NCI-H748 (cell line): Measurements from ENCODE around the gene SLC6A13.

Experiments used
- DNase-seq: peaks from one replicate; lab custom pipeline; 2025; ENCODE audit not compliant: unreplicated experiment; lab: John Stamatoyannopoulos, UW

SLC6A13 gene

DNA sequence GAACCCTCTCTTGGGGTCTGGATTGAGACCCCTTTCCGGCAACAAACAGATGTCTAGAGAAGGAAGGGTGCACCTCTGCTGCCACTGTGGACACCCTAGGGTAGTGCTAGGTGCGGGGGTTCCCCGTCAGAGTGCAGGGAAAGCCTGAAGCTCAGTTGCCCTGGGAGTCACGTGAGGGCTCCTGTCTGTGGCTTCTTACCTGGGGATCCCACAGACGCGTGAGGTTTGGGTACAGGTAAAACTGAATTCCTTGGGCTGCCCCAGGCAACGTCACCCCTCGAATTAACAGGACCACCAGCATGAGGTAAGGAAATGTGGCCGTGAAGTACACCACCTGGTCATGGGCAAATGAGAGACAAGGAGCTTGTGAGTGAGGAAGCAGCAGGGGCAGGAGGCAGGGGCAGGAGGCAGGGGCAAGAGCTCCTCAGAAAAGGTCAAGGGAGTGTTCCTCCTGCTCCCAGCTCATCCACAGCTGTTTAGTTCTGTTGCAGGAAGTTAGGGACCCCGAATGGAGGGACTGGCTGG lies 27.7 kb downstream of the SLC6A13 start:
- no peak for DNase-seq

GRCh38 chr12:234019-234418 lies 28.6 kb downstream of the SLC6A13 start:
- DNase-seq: no peak

DNA sequence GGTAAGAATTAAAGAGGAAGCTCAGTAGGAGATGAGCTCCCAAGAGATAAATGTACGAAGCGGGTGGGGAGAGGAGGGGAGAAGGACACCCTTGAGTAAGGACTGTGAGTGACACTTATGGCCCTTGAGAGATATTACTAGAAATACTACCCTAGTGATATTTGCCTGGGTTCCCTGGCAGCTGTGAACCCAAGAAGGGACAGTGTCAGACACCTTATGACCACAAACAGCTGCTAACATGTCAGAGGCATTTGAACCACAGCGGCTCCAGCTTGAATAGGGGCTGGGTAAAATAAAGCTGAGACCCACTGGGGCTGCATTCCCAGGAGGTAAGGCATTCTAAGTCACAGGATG lies 29.0 kb downstream of the SLC6A13 start:
- DNase-seq: no peak

GRCh38 chr12:232731-233614 lies 29.7 kb downstream of the SLC6A13 start:
- DNase-seq: no peak

GRCh38 chr12:230925-231671 lies 31.5 kb downstream of the SLC6A13 start:
- DNase-seq: no peak

DNA sequence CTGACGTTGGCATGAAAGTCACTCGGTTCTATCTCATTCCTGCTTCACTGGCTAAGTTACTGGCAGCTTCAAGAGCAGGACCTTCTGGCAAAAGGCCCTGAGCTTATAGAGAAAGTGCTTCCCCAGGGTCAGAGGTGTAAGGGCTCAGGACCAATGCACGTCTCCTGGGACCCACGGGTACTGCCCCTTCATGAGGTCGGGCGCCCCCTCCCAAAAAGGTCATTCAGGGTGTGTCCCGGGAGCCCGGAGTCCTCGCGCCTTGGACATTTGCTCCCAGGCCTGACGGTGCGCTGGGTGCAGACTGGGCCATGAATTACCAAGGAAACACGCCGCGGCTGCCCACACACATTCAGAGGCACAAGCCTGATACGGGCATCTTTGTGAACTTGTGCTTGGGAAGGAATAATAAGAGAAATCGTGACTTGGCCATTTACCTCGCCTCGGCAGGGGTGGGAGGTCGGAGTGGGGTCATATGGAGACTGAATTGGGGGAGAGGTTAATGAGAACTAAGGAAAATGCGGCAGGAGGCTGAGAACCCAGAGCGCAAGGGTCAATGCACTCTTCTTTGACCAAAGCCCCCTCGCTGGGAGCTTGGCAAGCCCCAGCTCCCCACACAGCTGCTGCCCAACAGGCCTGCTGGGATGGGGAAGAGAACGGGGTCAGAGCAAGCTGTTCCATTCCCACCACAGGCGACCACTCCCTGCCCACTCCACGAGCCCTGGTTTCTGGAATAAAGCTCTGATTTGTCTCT lies 33.0 kb downstream of the SLC6A13 start:
- no peak for DNase-seq

DNA sequence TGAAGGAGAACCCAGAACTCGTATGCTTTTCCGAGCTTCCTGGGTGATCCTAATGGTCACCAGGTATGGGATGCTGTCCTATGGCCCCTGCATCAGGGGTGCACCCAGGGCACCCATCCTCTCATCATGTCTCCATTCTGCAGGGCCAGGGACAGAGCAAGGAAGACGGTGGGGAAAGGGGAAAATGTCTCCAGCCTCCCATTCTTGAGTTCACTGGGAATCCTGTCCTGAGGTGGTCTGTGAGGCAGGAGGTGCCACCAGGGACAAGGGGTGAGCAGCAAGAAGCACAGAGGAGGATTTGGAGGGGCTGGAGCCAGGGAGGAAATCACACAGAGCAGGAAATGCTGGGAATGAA lies 33.8 kb downstream of the SLC6A13 start:
- DNase-seq: no peak

GRCh38 chr12:227923-228845 lies 34.5 kb downstream of the SLC6A13 start:
- DNase-seq: no peak

DNA sequence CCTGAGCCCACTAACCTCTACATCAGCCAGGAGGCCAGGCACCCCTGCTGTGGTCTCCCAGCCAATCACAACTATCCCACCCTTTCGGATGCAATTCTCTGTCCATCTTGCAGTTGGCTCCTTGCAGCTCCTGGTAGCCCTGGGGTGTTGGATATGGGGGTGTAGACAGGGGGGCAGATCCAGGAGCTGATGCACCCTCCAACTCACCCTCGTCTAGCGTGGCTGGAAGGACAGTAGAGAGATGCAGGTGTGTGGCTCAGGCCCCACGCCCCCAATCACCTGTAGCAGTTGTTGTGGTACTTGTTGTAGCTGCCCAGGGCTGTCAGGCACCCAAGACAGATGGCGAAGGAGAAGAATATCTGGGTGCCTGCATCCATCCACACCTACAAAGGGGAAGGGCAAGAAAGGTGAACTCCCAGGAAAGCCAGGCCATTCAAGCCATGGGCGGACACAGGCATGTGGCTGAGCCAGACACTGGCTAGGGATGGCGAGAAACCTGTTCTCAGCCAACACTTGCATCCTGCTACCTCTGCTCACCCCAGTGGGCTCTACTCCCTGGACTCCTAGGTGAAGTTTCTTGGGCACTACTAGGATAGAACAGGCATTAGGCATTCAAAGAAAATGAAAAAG lies 35.2 kb downstream of the SLC6A13 start:
- DNase-seq: no peak

DNA sequence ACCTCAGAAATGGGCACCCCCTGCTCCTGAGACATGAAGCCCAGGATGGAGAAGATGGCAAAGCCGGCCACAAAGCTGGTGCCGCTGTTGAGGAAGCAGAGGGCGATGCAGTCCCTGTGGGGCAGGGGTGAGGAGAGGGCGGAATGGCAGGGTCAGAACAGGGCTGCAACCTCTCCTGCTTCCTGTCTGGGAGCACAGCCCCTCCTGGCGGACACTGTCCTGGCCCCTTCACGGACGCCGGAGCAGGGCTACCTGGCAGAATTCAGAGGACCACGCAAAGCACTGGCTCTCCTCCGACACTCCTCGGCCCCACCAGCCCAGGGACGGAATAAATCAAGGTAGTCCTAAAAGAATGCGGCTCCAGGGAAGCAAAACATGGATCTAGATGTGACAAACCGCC lies 36.2 kb downstream of the SLC6A13 start:
- no peak for DNase-seq

GRCh38 chr12:225012-225411 lies 37.6 kb downstream of the SLC6A13 start:
- no peak for DNase-seq

- no peak for DNase-seq
Observed at GRCh38 chr12:224330-224729, 38.3 kb downstream of the SLC6A13 start.

DNA sequence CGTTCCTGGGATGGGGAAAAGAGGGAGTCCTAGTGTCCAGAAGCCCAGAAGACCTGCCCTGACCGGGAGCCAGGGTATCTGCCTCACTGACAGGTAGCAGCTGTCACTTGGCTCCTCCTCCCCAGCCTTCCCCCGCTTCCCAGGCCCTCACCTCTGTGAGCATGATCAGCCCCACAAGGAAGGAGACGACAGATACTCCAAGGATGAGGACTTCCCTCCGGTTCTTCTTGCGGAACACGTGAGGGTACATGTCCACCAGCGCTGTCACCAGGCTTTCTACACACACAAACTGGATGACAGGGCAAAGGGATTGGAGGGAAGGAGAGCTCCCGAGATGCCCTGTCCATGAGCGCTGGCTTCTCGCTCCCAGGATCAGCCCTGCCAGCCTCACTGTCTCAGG lies 38.8 kb downstream of the SLC6A13 start:
- DNase-seq: no peak

DNA sequence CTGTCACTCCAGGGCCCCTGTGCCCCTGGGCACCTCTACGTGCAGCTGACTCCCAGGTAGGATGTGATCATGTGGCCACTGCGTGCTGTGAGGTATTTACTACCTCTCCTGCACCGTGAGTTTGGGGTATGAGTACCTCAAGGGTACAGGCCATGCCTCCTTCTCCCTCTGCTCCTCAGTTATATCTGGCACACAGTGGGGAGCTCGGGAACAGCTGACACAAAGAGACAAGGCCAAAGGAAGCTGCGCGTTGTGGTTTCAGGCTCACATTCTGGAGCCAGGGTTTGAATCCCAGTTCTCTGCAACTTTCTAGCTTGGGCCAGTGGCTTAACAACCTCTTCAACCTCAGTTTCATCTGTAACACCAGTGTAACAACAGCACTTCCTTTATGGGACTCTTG lies 40.9 kb downstream of the SLC6A13 start:
- DNase-seq: no peak

DNA sequence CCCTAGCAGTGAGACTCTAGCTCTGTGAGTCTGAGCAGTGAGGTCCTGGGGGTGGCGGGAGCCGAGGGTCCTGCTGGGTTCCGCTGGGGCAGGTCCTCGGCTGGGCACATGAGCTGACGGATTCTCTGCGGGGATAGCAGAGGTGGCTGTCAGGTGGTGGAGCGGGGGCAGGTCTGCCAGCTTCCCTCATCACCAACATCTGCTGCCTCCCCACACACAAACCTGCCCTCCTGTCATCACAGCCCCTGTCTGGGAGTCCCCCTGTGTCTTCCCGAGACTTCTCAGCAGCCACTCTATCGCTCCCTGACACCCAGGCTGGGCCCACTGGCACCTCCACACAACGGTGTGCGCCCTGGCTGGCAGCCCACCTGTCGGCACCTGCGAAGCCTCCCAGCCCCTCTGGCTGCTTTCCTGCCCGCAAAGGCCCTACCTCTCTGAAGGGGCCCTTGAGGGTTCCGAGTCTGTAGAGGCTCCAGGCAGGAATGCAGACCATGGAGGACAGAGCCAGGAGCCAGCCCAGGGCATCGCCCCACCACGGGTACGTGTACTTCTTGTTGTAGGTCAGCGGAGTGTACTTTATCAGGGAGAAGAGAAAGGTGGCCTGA lies 41.6 kb downstream of the SLC6A13 start:
- no peak for DNase-seq

DNA sequence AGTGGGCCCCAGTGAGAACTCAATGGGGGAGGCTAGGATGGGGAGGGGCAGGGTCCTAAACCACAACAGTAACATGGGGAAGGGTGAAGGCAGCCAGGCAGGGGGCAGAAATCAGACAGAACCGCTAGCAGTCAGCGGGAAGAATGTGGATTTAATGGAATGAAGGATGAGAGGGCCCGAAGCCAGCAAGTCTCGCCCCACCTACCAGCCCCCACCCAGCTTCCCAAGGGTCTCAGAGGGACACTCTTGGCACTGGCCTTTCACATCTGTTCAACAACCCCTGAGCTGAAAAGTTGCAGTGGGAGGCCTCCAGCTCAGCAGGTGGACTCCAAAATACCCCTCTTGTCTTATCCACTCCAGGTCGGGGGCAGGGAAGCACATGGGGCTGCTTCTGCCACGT lies 42.1 kb downstream of the SLC6A13 start:
- DNase-seq: no peak

DNA sequence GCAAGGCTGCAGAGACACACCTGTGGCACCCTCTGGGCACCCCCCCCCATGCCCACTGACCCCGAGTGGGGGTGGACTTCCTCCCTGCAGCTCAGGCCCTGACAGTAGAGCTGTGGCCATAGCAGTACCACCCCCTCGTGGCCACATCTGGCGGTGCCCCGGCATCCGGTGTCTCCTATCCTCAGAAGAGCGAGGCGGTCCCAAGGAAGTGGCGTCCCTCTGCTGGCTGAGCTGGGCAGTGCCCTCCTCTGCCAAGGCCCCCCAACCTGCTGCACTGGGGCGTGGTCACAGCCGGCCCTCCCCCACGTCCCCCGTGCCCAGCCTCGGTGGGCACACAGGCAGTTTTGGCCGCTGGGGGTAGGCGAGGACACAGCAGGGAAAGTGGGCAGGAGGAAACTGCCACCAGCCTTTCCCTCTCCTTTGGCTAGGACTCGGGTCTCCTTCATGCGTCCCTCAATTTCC lies 42.7 kb downstream of the SLC6A13 start:
- DNase-seq: peak; percentile 64

DNA sequence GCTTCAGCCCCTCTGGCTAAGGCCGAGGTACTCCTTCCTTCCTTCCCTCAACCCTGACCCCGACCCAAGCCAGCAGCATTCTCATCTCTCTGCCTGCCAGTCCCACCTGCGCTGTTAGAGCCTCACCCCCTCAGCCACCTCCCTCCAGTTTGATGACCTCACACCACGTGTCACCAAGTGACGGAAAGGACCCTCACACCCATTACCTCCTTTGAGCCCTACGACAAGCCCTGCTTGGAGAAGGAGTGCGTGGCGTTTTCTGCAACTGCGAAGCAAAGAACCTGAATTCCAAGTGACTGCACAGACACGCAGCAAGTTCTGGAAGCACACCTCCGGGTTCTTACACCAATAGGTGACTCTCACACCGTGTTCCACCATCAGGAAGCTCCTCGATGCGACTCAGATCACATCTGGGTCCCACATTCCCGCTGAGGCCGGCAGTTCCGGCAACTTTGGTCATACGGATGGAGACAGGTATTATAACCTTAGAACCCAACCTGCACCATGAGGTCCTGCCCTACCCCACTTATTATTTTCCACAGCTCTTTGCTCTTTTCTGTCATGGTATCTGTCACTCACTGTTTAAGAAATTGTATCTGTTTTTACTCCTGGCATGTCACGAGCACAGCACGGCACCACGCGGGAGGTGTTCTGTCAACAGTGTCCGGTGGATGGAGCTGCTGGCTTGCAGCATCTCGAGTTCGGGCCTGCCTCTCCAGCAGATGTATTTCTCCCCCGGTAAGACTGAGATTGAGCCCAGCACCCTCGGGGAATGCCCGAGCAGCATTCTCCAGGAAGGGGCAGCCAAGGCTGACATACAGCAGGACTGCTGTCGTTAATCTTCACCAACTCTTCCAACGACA lies 43.7 kb downstream of the SLC6A13 start:
- DNase-seq: no peak

- no peak for DNase-seq
Observed at GRCh38 chr12:218221-218620, 44.4 kb downstream of the SLC6A13 start.
